22Rv1 (cell line): ENCODE results near the gene ZBTB48.

Experiments used
- H3K27ac ChIP-seq: fragments of 450-650 bp; 2 replicates; pipeline ENCODE4 v1.5.1; 2017
- ZFX ChIP-seq: fragments of 450-650 bp; IDR thresholded peaks from 2 replicates; pipeline ENCODE4 v1.6.1; 2017; ENCODE audit warnings: antibody characterized with exemption, borderline replicate concordance
- TF ChIP-seq, protein P1 (sequence below): fragments of 450-650 bp; IDR thresholded peaks from 2 replicates; pipeline ENCODE4 v1.5.1; 2017; ENCODE audit warnings: mild to moderate bottlenecking

Gene ZBTB48

DNA sequence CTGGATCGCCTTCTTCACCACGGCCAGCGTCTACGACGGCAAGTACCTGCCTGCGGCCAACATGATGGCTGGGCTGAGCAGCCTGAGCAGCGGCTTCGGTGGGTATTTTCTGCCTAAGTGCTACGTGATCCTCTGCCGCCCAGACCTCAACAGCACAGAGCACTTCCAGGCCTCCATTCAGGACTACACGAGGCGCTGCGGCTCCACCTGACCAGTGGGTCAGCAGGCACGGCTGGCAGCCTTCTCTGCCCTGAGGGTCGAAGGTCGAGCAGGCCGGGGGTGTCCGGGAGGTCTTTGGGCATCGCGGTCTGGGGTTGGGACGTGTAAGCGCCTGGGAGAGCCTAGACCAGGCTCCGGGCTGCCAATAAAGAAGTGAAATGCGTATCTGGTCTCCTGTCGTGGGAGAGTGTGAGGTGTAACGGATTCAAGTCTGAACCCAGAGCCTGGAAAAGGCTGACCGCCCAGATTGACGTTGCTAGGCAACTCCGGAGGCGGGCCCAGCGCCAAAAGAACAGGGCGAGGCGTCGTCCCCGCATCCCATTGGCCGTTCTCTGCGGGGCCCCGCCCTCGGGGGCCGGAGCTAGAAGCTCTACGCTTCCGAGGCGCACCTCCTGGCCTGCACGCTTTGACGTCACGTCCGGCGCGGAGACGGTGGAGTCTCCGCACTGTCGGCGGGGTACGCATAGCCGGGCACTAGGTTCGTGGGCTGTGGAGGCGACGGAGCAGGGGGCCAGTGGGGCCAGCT is at the start of gene ZBTB48:
Gene ZBTB48, plus strand, starts transcription at position 621 of the 745 bp plus-strand sequence. CDS start 616 bp downstream, outside the sequence.
- TF ChIP-seq ZFX, result no peak
- TF ChIP-seq, protein P1, sequence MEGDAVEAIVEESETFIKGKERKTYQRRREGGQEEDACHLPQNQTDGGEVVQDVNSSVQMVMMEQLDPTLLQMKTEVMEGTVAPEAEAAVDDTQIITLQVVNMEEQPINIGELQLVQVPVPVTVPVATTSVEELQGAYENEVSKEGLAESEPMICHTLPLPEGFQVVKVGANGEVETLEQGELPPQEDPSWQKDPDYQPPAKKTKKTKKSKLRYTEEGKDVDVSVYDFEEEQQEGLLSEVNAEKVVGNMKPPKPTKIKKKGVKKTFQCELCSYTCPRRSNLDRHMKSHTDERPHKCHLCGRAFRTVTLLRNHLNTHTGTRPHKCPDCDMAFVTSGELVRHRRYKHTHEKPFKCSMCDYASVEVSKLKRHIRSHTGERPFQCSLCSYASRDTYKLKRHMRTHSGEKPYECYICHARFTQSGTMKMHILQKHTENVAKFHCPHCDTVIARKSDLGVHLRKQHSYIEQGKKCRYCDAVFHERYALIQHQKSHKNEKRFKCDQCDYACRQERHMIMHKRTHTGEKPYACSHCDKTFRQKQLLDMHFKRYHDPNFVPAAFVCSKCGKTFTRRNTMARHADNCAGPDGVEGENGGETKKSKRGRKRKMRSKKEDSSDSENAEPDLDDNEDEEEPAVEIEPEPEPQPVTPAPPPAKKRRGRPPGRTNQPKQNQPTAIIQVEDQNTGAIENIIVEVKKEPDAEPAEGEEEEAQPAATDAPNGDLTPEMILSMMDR, result no peak
- H3K27ac ChIP-seq, result peak within 1 kb of the TSS; percentile 79

- H3K27ac ChIP-seq, result no peak overlapping the region
- no peak for TF ChIP-seq ZFX
- TF ChIP-seq, protein P1, result no peak
Observed at GRCh38 chr1:6530504-6531160, 49.2 kb upstream of the ZBTB48 start.

- no peak overlapping the region for H3K27ac ChIP-seq
- TF ChIP-seq, protein P1, result no peak
- no peak for TF ChIP-seq ZFX
Observed at GRCh38 chr1:6531996-6532395, 47.8 kb upstream of the ZBTB48 start.

- no peak for TF ChIP-seq ZFX
- TF ChIP-seq, protein P1, result no peak
- H3K27ac ChIP-seq, result no peak overlapping the region
Observed at GRCh38 chr1:6534248-6534822, 45.5 kb upstream of the ZBTB48 start.

- no peak overlapping the region for H3K27ac ChIP-seq
- no peak for TF ChIP-seq ZFX
- TF ChIP-seq, protein P1, result no peak
Observed at GRCh38 chr1:6535214-6535613, 44.6 kb upstream of the ZBTB48 start.

- H3K27ac ChIP-seq, result no peak overlapping the region
- no peak for TF ChIP-seq ZFX
- TF ChIP-seq, protein P1, result no peak
Observed at GRCh38 chr1:6536291-6536690, 43.5 kb upstream of the ZBTB48 start.

DNA sequence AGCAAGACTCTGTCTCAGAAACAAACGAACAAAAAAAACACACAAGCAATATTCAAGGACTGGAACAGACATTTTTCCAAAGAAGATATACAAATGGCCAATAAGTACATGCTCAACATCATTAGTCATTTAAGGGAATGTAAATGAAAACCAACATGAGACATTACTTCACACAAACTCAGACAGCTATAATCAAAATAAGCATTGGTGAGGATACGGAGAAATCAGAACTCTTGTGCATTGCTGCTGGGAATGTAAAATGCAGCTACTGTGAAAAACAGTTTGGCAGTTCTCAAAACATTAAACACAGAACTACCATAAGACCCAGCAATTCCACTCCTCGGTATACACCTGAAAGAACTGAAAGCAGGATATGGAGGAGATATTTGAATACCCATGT is 40.8 kb upstream of the ZBTB48 start:
- TF ChIP-seq, protein P1, result no peak
- no peak for TF ChIP-seq ZFX
- H3K27ac ChIP-seq, result no peak overlapping the region; the same call in 1 of the 2 replicates
